C4-2B (cell line): Measurements from ENCODE around the gene HIF1AN.

Experiments used
- ZFX ChIP-seq: fragments of 450-650 bp; IDR thresholded peaks from 2 replicates; pipeline ENCODE4 v1.6.1; 2017
- TF ChIP-seq, protein P1 (sequence below): fragments of 450-650 bp; conservative IDR thresholded peaks from 2 replicates; pipeline ENCODE4 v1.5.1; 2017; ENCODE audit warnings: mild to moderate bottlenecking

DNA sequence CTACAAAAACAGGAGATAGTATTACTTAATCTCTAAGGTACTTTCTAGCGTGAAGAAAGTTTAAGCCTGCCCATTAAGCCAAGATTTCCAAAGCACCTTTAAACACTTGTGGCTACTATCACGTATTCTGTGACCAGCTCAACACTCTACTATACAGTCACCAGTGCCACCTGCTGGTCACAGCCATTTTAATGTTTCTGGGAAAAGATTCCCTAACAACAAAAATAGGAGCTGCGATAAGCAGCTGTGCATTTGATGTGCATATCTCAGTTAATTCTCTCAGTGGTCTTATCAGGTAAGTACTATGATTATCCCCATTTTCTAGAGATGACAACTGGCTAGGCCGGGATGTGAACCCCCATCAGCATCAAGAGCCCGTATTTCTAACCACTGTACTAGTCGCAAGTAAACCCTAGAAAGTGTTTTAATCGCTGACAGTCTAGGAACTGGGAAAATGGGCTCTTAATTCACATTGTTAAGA lies 16.9 kb upstream of the HIF1AN start:
- TF ChIP-seq, protein P1, sequence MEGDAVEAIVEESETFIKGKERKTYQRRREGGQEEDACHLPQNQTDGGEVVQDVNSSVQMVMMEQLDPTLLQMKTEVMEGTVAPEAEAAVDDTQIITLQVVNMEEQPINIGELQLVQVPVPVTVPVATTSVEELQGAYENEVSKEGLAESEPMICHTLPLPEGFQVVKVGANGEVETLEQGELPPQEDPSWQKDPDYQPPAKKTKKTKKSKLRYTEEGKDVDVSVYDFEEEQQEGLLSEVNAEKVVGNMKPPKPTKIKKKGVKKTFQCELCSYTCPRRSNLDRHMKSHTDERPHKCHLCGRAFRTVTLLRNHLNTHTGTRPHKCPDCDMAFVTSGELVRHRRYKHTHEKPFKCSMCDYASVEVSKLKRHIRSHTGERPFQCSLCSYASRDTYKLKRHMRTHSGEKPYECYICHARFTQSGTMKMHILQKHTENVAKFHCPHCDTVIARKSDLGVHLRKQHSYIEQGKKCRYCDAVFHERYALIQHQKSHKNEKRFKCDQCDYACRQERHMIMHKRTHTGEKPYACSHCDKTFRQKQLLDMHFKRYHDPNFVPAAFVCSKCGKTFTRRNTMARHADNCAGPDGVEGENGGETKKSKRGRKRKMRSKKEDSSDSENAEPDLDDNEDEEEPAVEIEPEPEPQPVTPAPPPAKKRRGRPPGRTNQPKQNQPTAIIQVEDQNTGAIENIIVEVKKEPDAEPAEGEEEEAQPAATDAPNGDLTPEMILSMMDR, result peak; percentile 68
- TF ChIP-seq ZFX, result no peak
